ENCODE data around the gene NDUFS4. TPM values are rescaled to one million over a fixed set of nuclear protein-coding genes. Genes with fewer than 3 reads are reported as not detected.

NDUFS4 gene
- total RNA-seq, 1 donor = 78.2 TPM

- peaks cover 15% of the 10 kb centered on the region for H3K79me2 ChIP-seq (ENCODE audit: insufficient read depth, low read length)
- H3K4me2 ChIP-seq (ENCODE audit: insufficient read depth, low read length) = no peak overlapping the region
- H3K4me1 ChIP-seq (ENCODE audit: insufficient read depth, low read length) = no peaks in the 10 kb centered on the region
- H3K27ac ChIP-seq (ENCODE audit: low read depth, low read length) = no peak overlapping the region
- H4K20me1 ChIP-seq (ENCODE audit: insufficient read depth, low read length) = peaks cover 27% of the 10 kb centered on the region
- no peak for DNase-seq (ENCODE audit: insufficient read length, low spot score, missing footprints)
- H2AFZ ChIP-seq (ENCODE audit: low read length) = no peak overlapping the region
- H3K9me3 ChIP-seq (ENCODE audit: low read depth, low read length) = no peaks in the 10 kb centered on the region
- H3K27me3 ChIP-seq (ENCODE audit: insufficient read depth, low read length) = no peaks in the 10 kb centered on the region
- no peak for TF ChIP-seq CTCF (IDR thresholded peaks at IDR 0.05; ENCODE audit: extremely low read depth, low read depth, low read length)
- no peaks in the 10 kb centered on the region for H3K36me3 ChIP-seq (ENCODE audit: insufficient read depth, low read length)
- no peak overlapping the region for H3K4me3 ChIP-seq (ENCODE audit: insufficient read depth, low read length)
Observed at GRCh38 chr5:53614376-53614885, 54.0 kb downstream of the NDUFS4 start.

- H3K4me1 ChIP-seq (ENCODE audit: insufficient read depth, low read length) = no peaks in the 10 kb centered on the region
- H3K4me2 ChIP-seq (ENCODE audit: insufficient read depth, low read length) = no peak overlapping the region
- peak; percentile 0 for DNase-seq (ENCODE audit: insufficient read length, low spot score, missing footprints)
- H3K9me3 ChIP-seq (ENCODE audit: low read depth, low read length) = no peaks in the 10 kb centered on the region
- H3K36me3 ChIP-seq (ENCODE audit: insufficient read depth, low read length) = no peaks in the 10 kb centered on the region
- peaks cover 21% of the 10 kb centered on the region for H4K20me1 ChIP-seq (ENCODE audit: insufficient read depth, low read length)
- no peak overlapping the region for H3K27ac ChIP-seq (ENCODE audit: low read depth, low read length)
- no peaks in the 10 kb centered on the region for H3K27me3 ChIP-seq (ENCODE audit: insufficient read depth, low read length)
- no peak overlapping the region for H2AFZ ChIP-seq (ENCODE audit: low read length)
- TF ChIP-seq CTCF (IDR thresholded peaks at IDR 0.05; ENCODE audit: extremely low read depth, low read depth, low read length) = no peak
- no peak overlapping the region for H3K4me3 ChIP-seq (ENCODE audit: insufficient read depth, low read length)
- peaks cover 17% of the 10 kb centered on the region for H3K79me2 ChIP-seq (ENCODE audit: insufficient read depth, low read length)
Observed at GRCh38 chr5:53616939-53617549, 56.6 kb downstream of the NDUFS4 start.

DNA sequence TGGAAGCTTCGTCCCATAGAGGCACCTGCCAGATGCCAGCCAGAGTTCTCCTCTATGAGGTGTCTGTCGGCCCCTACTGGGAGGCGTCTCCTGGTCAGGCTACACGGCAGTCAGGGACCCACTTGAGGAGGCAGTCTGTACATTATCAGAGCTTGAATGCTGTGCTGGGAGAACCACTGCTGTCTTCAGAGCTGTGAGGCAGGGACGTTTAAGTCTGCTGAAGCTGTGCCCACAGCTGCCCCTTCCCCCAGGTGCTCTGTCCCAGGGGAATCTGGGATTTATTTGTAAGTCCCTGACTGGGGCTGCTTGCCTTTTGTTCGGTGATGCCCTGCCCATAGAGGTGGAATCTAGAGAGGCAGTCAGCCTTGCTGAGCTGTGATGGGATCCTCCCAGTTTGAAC is 70.8 kb downstream of the NDUFS4 start:
- H3K4me2 ChIP-seq (ENCODE audit: insufficient read depth, low read length) = no peak overlapping the region
- peaks cover 7% of the 10 kb centered on the region for H4K20me1 ChIP-seq (ENCODE audit: insufficient read depth, low read length)
- H3K4me3 ChIP-seq (ENCODE audit: insufficient read depth, low read length) = no peak overlapping the region
- H2AFZ ChIP-seq (ENCODE audit: low read length) = no peak overlapping the region
- H3K9me3 ChIP-seq (ENCODE audit: low read depth, low read length) = no peaks in the 10 kb centered on the region
- H3K27ac ChIP-seq (ENCODE audit: low read depth, low read length) = no peak overlapping the region
- TF ChIP-seq CTCF (IDR thresholded peaks at IDR 0.05; ENCODE audit: extremely low read depth, low read depth, low read length) = no peak
- no peaks in the 10 kb centered on the region for H3K36me3 ChIP-seq (ENCODE audit: insufficient read depth, low read length)
- DNase-seq (ENCODE audit: insufficient read length, low spot score, missing footprints) = no peak
- peaks cover 55% of the 10 kb centered on the region for H3K79me2 ChIP-seq (ENCODE audit: insufficient read depth, low read length)
- H3K4me1 ChIP-seq (ENCODE audit: insufficient read depth, low read length) = no peaks in the 10 kb centered on the region
- no peaks in the 10 kb centered on the region for H3K27me3 ChIP-seq (ENCODE audit: insufficient read depth, low read length)

DNA sequence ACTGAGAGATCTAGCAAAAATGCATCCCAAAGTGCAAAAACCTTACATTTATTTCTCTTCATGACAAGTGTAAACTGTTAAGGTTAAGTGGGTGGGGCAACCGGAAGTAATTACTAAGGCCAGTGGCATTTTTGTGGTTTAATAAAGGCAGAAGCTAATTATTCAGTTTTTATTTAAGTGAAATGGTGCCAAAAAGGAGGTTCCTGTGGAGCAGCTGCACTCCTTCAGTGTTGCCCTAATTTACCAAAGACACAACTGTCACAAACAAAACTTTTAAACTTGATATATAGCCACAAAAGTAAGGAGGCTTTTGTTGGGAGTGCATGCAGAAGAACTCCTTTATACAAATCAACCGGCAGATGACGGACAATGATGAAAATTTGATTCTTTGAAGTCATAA is 81.6 kb downstream of the NDUFS4 start:
- H3K4me2 ChIP-seq (ENCODE audit: insufficient read depth, low read length) = no peak overlapping the region
- no peaks in the 10 kb centered on the region for H3K27me3 ChIP-seq (ENCODE audit: insufficient read depth, low read length)
- H3K4me3 ChIP-seq (ENCODE audit: insufficient read depth, low read length) = no peak overlapping the region
- no peaks in the 10 kb centered on the region for H3K9me3 ChIP-seq (ENCODE audit: low read depth, low read length)
- no peaks in the 10 kb centered on the region for H3K36me3 ChIP-seq (ENCODE audit: insufficient read depth, low read length)
- DNase-seq (ENCODE audit: insufficient read length, low spot score, missing footprints) = no peak
- H3K4me1 ChIP-seq (ENCODE audit: insufficient read depth, low read length) = no peaks in the 10 kb centered on the region
- H4K20me1 ChIP-seq (ENCODE audit: insufficient read depth, low read length) = no peaks in the 10 kb centered on the region
- TF ChIP-seq CTCF (IDR thresholded peaks at IDR 0.05; ENCODE audit: extremely low read depth, low read depth, low read length) = no peak
- H3K79me2 ChIP-seq (ENCODE audit: insufficient read depth, low read length) = no peaks in the 10 kb centered on the region
- H2AFZ ChIP-seq (ENCODE audit: low read length) = no peak overlapping the region
- no peak overlapping the region for H3K27ac ChIP-seq (ENCODE audit: low read depth, low read length)

Data from osteoblast (primary cell).